ENCODE measurements around the gene EPC2. TPM values are rescaled to one million over a fixed set of nuclear protein-coding genes. Genes with fewer than 3 reads are reported as not detected.

EPC2 gene
- total and polyA plus RNA-seq, 2 of the 8 experiments (the other 6 are each of a cell fraction or from before 2014, with no cell fraction given) = 16.1 to 25.7 TPM

DNA sequence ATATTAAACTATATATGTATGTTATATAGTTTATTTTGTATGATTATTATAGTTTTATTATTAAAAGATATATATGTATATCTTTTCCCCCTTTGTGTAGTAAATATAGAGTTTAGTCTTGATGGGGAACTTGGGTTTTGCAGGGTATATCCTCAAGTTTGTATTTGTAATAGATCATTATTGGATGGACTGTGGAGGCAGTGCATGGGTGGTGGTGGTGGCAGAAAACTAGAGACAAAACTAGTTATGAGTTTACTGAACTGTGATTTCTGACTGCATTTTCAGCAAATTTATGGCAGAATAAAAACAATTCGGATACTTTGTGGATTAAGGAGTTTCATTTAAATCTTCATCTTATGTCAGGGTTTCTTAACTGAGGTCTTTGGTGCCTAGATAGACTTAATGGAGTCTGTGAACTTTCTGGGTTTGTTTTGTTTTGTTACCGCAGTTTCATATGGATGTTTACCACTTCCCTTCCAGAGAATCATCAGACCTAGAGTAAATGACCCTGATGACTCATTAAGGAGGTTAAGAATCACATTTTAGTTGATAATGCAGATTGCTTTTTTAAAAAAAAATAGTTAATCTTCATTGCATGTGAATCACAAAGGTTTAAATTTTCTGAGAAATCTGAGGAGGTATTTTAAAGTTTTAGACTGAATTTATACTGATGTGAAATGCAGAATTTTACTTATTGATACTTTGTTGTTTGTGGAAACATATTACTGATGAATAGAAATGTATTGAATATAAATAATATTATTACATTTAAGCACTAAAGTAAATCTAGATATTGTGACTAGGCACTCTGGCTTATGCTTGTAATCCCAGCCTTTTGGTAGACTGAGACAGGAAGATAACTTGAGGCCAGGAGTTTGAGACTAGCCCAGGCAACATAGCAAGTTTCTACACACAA, 14.5 kb downstream of the EPC2 start (continued):
- TF ChIP-seq, protein P1, sequence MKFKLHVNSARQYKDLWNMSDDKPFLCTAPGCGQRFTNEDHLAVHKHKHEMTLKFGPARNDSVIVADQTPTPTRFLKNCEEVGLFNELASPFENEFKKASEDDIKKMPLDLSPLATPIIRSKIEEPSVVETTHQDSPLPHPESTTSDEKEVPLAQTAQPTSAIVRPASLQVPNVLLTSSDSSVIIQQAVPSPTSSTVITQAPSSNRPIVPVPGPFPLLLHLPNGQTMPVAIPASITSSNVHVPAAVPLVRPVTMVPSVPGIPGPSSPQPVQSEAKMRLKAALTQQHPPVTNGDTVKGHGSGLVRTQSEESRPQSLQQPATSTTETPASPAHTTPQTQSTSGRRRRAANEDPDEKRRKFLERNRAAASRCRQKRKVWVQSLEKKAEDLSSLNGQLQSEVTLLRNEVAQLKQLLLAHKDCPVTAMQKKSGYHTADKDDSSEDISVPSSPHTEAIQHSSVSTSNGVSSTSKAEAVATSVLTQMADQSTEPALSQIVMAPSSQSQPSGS (IDR thresholded peaks at IDR 0.05; ENCODE audit: low read length) = no peak
- no peak for TF ChIP-seq SIRT6 (IDR thresholded peaks at IDR 0.05; ENCODE audit: low read length)
- no peak for TF ChIP-seq BACH1 (IDR thresholded peaks at IDR 0.05; ENCODE audit: low read length)
- TF ChIP-seq TAF7 (optimal IDR thresholded peaks at IDR 0.05; ENCODE audit: borderline replicate concordance, low read depth, low read length) = no peak
- no peak for TF ChIP-seq EZH2 (IDR thresholded peaks at IDR 0.05; ENCODE audit: low read depth, low read length, severe bottlenecking)
- no peak for TF ChIP-seq EGR1 (IDR thresholded peaks at IDR 0.05; ENCODE audit: borderline replicate concordance, low read depth, low read length)

Measured in H1 (cell line).